Gastrocnemius medialis (tissue), 4 donors: ENCODE data around the gene MYDGF. TPM values are rescaled to one million over a fixed set of nuclear protein-coding genes. Genes with fewer than 3 reads are reported as not detected.

Source experiments
- ATAC-seq, 2 donors: fragments of 150-250 bp; one replicate each; pipeline ENCODE4 v1.9.1; 2016
- DNase-seq, 2 donors: peaks; one replicate each; pipeline ENCODE4 v3.0.0-alpha.2; 2019
- H3K27ac ChIP-seq, 4 donors: fragments of 200-600 bp; sonication (generic); 1 replicate in 1 of 4; 2 replicates in 3 of 4; pipeline ENCODE4 v1.5.1; 2016 to 2018; ENCODE audit warnings: mild to moderate bottlenecking in 2 of 4, moderate library complexity in 1 of 4
- H3K27me3 ChIP-seq, 3 donors: fragments of 200-600 bp; sonication (generic) in 2 of 3; 1 replicate in 1 of 3; 2 replicates in 2 of 3; pipeline versions ENCODE4 v1.5.1 to v1.6.0; 2016 to 2019; ENCODE audit warnings: mild to moderate bottlenecking in 1 of 3, moderate library complexity in 1 of 3
- H3K36me3 ChIP-seq, 2 donors: fragments of 200-600 bp; sonication (generic) in 1 of 2; one replicate each; pipeline ENCODE4 v1.5.1; 2017 to 2018
- H3K4me1 ChIP-seq, 2 donors: fragments of 200-600 bp; sonication (generic) in 1 of 2; one replicate each; pipeline ENCODE4 v1.5.1; 2016 to 2017; ENCODE audit warnings: mild to moderate bottlenecking in 2 of 2
- H3K4me3 ChIP-seq, 4 donors: fragments of 200-600 bp; sonication (generic) in 3 of 4; 1 replicate in 1 of 4; 2 replicates in 3 of 4; pipeline ENCODE4 v1.5.1; 2016 to 2019; ENCODE audit warnings: mild to moderate bottlenecking in 2 of 4
- H3K9me3 ChIP-seq, 3 donors: fragments of 200-600 bp; sonication (generic) in 2 of 3; 1 replicate in 1 of 3; 2 replicates in 2 of 3; pipeline ENCODE4 v1.5.1; 2016 to 2019
- POLR2A ChIP-seq, 2 donors: fragments of 450-650 bp; IDR thresholded peaks; one replicate each; pipeline ENCODE4 v1.6.1; 2017; ENCODE audit warnings: antibody characterized with exemption in 2 of 2, mild to moderate bottlenecking in 2 of 2, moderate library complexity in 2 of 2
- in situ Hi-C, 4 donors: fragments of 200-750 bp; cut with MboI; loops; one replicate each; pipeline versions ENCODE4 v1.15.0 to v1.8.0; 2017; ENCODE audit warnings: low sequenced_read_pairs in 4 of 4
- intact Hi-C: fragments of 100-400 bp; cut with DNase I; formaldehyde crosslinking; loops from one replicate; pipeline ENCODE4 v1.15.1; 2023; ENCODE audit warnings: low total_unique reads
- total RNA-seq, 4 donors: library from RNA; depleted of rRNA; stranded (reverse); fragments of >200 nt; gene quantifications; one replicate each; pipeline versions ENCODE4 v1.1.0 to v1.2.3, GENCODE V29; 2016
- TF ChIP-seq, protein P1 (sequence below), 5 experiments: fragments of 450-650 bp in 3 of 5; fragments of 200-600 bp in 2 of 5; sonication (generic) in 2 of 5; IDR thresholded peaks in 4 of 5; conservative IDR thresholded peaks in 1 of 5; 1 replicate in 4 of 5; 2 replicates in 1 of 5; pipeline ENCODE4 v1.5.1; 2016 to 2019; ENCODE audit warnings: antibody characterized with exemption in 5 of 5, mild to moderate bottlenecking in 3 of 5, moderate library complexity in 3 of 5

Gene MYDGF
- total RNA-seq, 4 donors from 2014 or later = 8.0 to 12.9 (median 10.1) TPM

DNA sequence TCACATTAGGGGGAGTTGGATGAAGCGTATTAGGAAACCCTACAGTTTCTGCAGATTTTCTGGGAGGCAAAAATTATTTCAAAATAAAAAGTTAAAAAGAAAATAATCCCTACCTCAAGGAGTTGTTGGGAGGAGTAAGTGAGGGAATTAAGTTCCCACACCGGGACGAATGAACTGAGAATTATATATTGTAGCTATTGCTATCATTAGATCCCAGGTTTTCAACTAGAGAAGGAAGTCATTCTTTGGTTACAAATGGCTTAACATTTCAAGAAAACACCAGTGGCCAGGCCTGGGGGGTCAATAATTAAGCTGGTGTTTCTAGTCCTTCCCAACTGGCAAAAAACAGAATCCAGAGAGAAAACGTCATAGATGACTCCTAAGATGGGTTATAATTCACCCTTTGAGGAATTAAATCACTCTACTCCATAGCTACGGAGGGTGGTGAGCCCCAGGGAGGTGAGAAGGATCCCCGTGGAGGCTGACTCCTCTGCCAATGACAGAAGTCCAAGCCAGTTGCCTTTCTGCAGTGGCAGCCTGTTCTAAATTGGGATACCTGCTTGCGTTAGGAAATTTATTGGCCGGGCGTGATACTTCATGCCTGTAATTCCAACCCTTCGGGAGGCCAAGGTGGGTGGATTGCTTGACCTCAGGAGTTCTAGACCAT, 1.2 kb upstream of the MYDGF start:
- H3K9me3 ChIP-seq = no peaks in the 10 kb centered on the region
- ATAC-seq (peak; percentile 57 to 72), DNase-seq (peak; percentile 69 to 82)
- H3K4me1 ChIP-seq = peaks cover 21 to 25% of the 10 kb centered on the region in 2 donors
- H3K27me3 ChIP-seq = no peaks in the 10 kb centered on the region
- H3K27ac ChIP-seq = peak overlapping the region; percentile 90 to 95 (median 92)
- in situ Hi-C loops (no loop called here), intact Hi-C loops (loop anchor here (2.0 kb wide), 1 partner anchor 51 kb away; the partner anchor contains the start of gene DPP9)
- TF ChIP-seq, protein P1, sequence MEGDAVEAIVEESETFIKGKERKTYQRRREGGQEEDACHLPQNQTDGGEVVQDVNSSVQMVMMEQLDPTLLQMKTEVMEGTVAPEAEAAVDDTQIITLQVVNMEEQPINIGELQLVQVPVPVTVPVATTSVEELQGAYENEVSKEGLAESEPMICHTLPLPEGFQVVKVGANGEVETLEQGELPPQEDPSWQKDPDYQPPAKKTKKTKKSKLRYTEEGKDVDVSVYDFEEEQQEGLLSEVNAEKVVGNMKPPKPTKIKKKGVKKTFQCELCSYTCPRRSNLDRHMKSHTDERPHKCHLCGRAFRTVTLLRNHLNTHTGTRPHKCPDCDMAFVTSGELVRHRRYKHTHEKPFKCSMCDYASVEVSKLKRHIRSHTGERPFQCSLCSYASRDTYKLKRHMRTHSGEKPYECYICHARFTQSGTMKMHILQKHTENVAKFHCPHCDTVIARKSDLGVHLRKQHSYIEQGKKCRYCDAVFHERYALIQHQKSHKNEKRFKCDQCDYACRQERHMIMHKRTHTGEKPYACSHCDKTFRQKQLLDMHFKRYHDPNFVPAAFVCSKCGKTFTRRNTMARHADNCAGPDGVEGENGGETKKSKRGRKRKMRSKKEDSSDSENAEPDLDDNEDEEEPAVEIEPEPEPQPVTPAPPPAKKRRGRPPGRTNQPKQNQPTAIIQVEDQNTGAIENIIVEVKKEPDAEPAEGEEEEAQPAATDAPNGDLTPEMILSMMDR (IDR thresholded peaks at IDR 0.05 in 4 of 5, conservative IDR thresholded peaks at IDR 0.05 in 1 of 5) = no peak
- TF ChIP-seq POLR2A (IDR thresholded peaks at IDR 0.05) = peak in 1 of 2 donors; percentile 17
- H3K36me3 ChIP-seq = peaks cover 0 to 28% of the 10 kb centered on the region in 2 donors
- no peak overlapping the region for H3K4me3 ChIP-seq

DNA sequence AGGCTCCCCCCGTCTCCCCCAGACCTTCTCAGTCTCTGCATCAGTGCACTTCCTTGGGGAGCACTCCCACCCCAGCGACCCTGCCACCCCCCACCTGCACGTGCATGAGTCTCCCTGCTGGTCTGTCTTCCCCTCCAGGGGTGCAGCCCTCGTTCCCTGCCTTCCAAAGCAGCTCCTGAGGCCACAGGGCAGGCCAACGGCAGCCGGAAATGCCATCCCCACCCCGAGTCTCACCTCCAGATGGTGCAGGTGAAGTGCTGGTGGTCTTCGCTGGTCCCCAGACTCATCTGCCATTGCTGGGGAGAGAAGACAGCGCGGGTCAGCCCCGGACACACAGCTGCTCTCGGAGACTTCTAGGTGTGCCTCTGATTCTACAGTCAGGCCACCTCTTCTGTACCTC, 5.5 kb downstream of the MYDGF start:
- ATAC-seq = no peak
- Histone ChIP-seq H3K4me3 (no peak overlapping the region), H3K27me3 (no peaks in the 10 kb centered on the region), H3K36me3 (peaks cover 0 to 68% of the 10 kb centered on the region in 2 donors), H3K4me1 (peaks cover 9% of the 10 kb centered on the region in 2 donors), H3K9me3 (no peaks in the 10 kb centered on the region), H3K27ac (no peak overlapping the region)
- intact Hi-C loops (no loop called here), in situ Hi-C loops (no loop called here)
- DNase-seq = no peak
- no peak for TF ChIP-seq POLR2A (IDR thresholded peaks at IDR 0.05)
- TF ChIP-seq, protein P1 (IDR thresholded peaks at IDR 0.05 in 4 of 5, conservative IDR thresholded peaks at IDR 0.05 in 1 of 5) = no peak

DNA sequence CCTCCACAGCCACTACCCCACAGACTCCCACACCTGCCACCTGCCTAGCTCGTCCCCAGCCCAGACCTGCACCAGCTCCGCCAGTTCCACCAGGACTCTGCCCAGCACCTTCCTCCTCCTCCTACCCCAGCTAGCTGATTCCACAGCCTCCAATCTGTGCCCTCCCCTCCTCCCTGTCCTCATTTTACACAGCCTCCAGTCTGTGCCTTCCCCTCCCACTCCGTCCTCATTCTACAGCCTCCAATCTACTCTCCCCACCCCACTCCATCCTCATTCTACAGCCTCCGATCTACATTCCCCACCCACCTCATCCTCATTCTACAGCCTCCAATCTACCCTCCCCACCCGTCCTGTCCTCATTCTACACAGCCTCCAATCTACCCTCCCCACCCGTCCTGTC, 7.3 kb downstream of the MYDGF start:
- no peak overlapping the region for H3K27ac ChIP-seq
- no peak for ATAC-seq
- in situ Hi-C loops (no loop called here), intact Hi-C loops (no loop called here)
- no peaks in the 10 kb centered on the region for H3K4me1 ChIP-seq
- peaks cover 0 to 73% of the 10 kb centered on the region in 2 donors for H3K36me3 ChIP-seq
- no peak for DNase-seq
- no peaks in the 10 kb centered on the region for H3K27me3 ChIP-seq
- no peak overlapping the region for H3K4me3 ChIP-seq
- TF ChIP-seq, protein P1 (IDR thresholded peaks at IDR 0.05 in 4 of 5, conservative IDR thresholded peaks at IDR 0.05 in 1 of 5) = no peak
- H3K9me3 ChIP-seq = no peaks in the 10 kb centered on the region

DNA sequence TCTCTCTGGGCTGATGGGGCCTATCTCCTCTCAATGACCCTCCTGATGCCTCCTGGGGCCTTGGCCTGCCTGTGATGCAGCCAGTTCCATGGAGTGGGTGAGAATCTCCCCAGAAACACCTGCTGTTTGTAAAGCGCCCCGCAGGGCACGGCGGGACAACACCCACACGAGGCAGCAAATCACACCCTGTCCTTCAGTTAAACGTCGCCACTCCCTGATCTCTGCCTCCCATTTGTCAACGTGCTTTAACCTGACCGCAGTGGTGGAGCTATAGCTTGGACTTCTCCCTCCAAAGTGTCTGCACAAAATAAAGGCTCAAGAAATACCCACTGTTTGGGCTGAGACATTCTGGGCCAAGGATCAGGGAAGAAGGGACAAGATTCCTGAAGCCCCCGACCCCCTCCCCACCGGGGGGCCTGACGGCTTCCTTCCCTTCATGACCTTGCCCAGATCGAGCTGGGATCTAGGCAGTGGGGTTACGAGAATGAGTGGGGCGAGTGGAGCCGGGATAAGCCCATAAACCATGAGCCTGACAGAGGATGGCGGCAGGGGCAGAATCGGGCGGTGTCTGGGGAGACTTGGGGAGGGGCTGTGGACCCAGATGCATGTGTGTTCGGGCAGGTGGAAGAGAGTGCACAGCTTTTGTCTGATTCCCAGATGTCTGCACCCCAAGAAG, 8.0 kb downstream of the MYDGF start:
- Histone ChIP-seq H3K9me3 (no peaks in the 10 kb centered on the region), H3K36me3 (peaks cover 0 to 72% of the 10 kb centered on the region in 2 donors), H3K4me1 (no peaks in the 10 kb centered on the region), H3K4me3 (no peak overlapping the region), H3K27me3 (no peaks in the 10 kb centered on the region), H3K27ac (no peak overlapping the region)
- TF ChIP-seq, protein P1 (IDR thresholded peaks at IDR 0.05 in 4 of 5, conservative IDR thresholded peaks at IDR 0.05 in 1 of 5) = no peak
- TF ChIP-seq POLR2A (IDR thresholded peaks at IDR 0.05) = no peak
- no peak for ATAC-seq
- intact Hi-C loops (no loop called here), in situ Hi-C loops (no loop called here)
- no peak for DNase-seq
